Liver (tissue), 3 donors: ENCODE results near the gene TJAP1.

ENCODE experiments used
- ATF3 ChIP-seq: IDR thresholded peaks from 2 replicates; pipeline ENCODE4 v1.6.1; 2016; ENCODE audit warnings: antibody characterized with exemption
- EGR1 ChIP-seq, 2 donors: IDR thresholded peaks; 2 replicates each; pipeline ENCODE4 v1.6.1; 2016 to 2018; ENCODE audit warnings: antibody characterized with exemption in 2 of 2, low read depth in 2 of 2
- FOXA1 ChIP-seq: IDR thresholded peaks from 2 replicates; pipeline ENCODE4 v1.6.1; 2016; ENCODE audit warnings: antibody characterized with exemption
- FOXA2 ChIP-seq: IDR thresholded peaks from 2 replicates; pipeline ENCODE4 v1.6.1; 2016; ENCODE audit warnings: antibody characterized with exemption
- HNF4G ChIP-seq: IDR thresholded peaks from 2 replicates; pipeline ENCODE4 v1.6.1; 2016; ENCODE audit warnings: antibody characterized with exemption
- JUND ChIP-seq, 2 donors: IDR thresholded peaks; 2 replicates each; pipeline ENCODE4 v1.6.1; 2016; ENCODE audit warnings: antibody characterized with exemption in 2 of 2
- MAX ChIP-seq: IDR thresholded peaks from 2 replicates; pipeline ENCODE4 v1.6.1; 2016; ENCODE audit warnings: antibody characterized with exemption
- NR2F2 ChIP-seq: IDR thresholded peaks from 2 replicates; pipeline ENCODE4 v1.6.1; 2016; ENCODE audit warnings: antibody characterized with exemption
- RAD21 ChIP-seq, 2 donors: IDR thresholded peaks; 2 replicates each; pipeline ENCODE4 v1.6.1; 2016; ENCODE audit warnings: antibody characterized with exemption in 2 of 2, mild to moderate bottlenecking in 2 of 2
- REST ChIP-seq: IDR thresholded peaks from 2 replicates; pipeline ENCODE4 v1.6.1; 2016; ENCODE audit warnings: antibody characterized with exemption, mild to moderate bottlenecking
- TAF1 ChIP-seq: conservative IDR thresholded peaks from 2 replicates; pipeline ENCODE4 v1.6.1; 2016; ENCODE audit warnings: antibody characterized with exemption, mild to moderate bottlenecking
- YY1 ChIP-seq: IDR thresholded peaks from 2 replicates; pipeline ENCODE4 v1.6.1; 2016; ENCODE audit warnings: antibody characterized with exemption, mild to moderate bottlenecking
- ZBTB33 ChIP-seq: IDR thresholded peaks from 2 replicates; pipeline ENCODE4 v1.6.1; 2016; ENCODE audit warnings: antibody characterized with exemption
- TF ChIP-seq, protein P1 (sequence below): fragments of 150-350 bp; IDR thresholded peaks from 2 replicates; pipeline ENCODE4 v1.5.1; 2017; ENCODE audit warnings: improper control_type of control experiment, low read depth, low read length; ENCODE audit not compliant: missing input control
- donor health status: healthy.
- donor health status: healthy.

DNA sequence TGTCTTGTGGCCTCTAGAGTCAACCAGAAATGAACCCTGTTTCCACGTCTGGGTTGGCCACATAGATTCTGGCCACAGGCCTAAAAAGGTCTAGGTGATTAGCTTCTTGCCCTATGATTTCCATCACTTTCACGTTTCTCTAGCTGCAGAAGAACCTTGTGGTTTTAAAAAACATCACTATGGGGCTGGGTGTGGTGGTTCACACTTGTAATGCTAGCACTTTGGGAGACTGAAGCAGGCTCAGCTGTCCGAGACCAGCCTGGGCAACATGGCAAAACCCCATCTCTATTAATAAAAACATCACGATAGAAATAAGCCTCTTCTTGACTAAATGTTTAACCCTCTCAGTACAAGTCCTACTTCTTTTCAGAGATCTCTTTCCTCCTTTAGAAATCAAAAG, 67.1 kb downstream of the TJAP1 start:
- TF ChIP-seq RAD21 (IDR thresholded peaks at IDR 0.05) = no peak
- no peak for TF ChIP-seq MAX
- TF ChIP-seq, protein P1, sequence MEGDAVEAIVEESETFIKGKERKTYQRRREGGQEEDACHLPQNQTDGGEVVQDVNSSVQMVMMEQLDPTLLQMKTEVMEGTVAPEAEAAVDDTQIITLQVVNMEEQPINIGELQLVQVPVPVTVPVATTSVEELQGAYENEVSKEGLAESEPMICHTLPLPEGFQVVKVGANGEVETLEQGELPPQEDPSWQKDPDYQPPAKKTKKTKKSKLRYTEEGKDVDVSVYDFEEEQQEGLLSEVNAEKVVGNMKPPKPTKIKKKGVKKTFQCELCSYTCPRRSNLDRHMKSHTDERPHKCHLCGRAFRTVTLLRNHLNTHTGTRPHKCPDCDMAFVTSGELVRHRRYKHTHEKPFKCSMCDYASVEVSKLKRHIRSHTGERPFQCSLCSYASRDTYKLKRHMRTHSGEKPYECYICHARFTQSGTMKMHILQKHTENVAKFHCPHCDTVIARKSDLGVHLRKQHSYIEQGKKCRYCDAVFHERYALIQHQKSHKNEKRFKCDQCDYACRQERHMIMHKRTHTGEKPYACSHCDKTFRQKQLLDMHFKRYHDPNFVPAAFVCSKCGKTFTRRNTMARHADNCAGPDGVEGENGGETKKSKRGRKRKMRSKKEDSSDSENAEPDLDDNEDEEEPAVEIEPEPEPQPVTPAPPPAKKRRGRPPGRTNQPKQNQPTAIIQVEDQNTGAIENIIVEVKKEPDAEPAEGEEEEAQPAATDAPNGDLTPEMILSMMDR = no peak
- no peak for TF ChIP-seq FOXA2
- no peak for TF ChIP-seq HNF4G
- no peak for TF ChIP-seq JUND (IDR thresholded peaks at IDR 0.05)
- no peak for TF ChIP-seq REST
- no peak for TF ChIP-seq FOXA1
- TF ChIP-seq YY1 = no peak
- no peak for TF ChIP-seq NR2F2
- no peak for TF ChIP-seq ATF3
- TF ChIP-seq EGR1 (IDR thresholded peaks at IDR 0.05; ENCODE audit: low read depth in 2 of 2) = no peak
- TF ChIP-seq TAF1 = no peak
- TF ChIP-seq ZBTB33 = no peak
